ENCODE results near the gene SHISA5. TPM values are rescaled to one million over a fixed set of nuclear protein-coding genes. Genes with fewer than 3 reads are reported as not detected.
"Not testable (repeated sequence)": the region's sequence is repeated elsewhere in the genome, so short reads cannot be mapped to it uniquely, and the experiment has no call there.

Gene SHISA5
- total and polyA plus RNA-seq, 2 donors from 2014 or later = 157 to 214 TPM

GRCh38 chr3:48500656-48501055, 3.3 kb downstream of the SHISA5 start:
- Histone ChIP-seq H3K27ac (ENCODE audit: low read depth in 2 of 2, low read length in 2 of 2) (no peak overlapping the region), H3K9me3 (ENCODE audit: control insufficient read depth in 2 of 3, insufficient read depth in 1 of 3, low read length in 3 of 3) (no peaks in the 10 kb centered on the region), H3K4me1 (ENCODE audit: control insufficient read depth in 2 of 3, insufficient read depth in 2 of 3, low read depth in 1 of 3, low read length in 3 of 3) (peaks cover 0 to 15% (median 0%) of the 10 kb centered on the region in 3 donors), H3K36me3 (ENCODE audit: control insufficient read depth in 2 of 3, insufficient read depth in 3 of 3, low read length in 3 of 3) (no peaks in the 10 kb centered on the region), H3K27me3 (ENCODE audit: control insufficient read depth, insufficient read depth, low read length) (no peaks in the 10 kb centered on the region), H3K9ac (ENCODE audit: low read length in 3 of 3) (no peak overlapping the region), H3K4me3 (ENCODE audit: low read length in 3 of 3) (no peak overlapping the region)
- DNase-seq (peak in 1 of 5 donors; percentile 37), FAIRE-seq (no peak)
- no peak for TF ChIP-seq CTCF (IDR thresholded peaks at IDR 0.05; ENCODE audit: borderline replicate concordance, extremely low read depth, insufficient read depth)
- intact Hi-C loops (cut with DNase I) = loop anchor here (5.0 kb wide), 1 partner anchor 33 kb away; a partner anchor contains a TSS

- TF ChIP-seq CTCF (IDR thresholded peaks at IDR 0.05; ENCODE audit: borderline replicate concordance, extremely low read depth, insufficient read depth) = no peak
- H3K4me1 ChIP-seq (ENCODE audit: control insufficient read depth in 2 of 3, insufficient read depth in 2 of 3, low read depth in 1 of 3, low read length in 3 of 3) = no peaks in the 10 kb centered on the region
- H3K27me3 ChIP-seq (ENCODE audit: control insufficient read depth, insufficient read depth, low read length) = no peaks in the 10 kb centered on the region
- no peak overlapping the region for H3K4me3 ChIP-seq (ENCODE audit: low read length in 3 of 3)
- no peak overlapping the region for H3K27ac ChIP-seq (ENCODE audit: low read depth in 2 of 2, low read length in 2 of 2)
- no peaks in the 10 kb centered on the region for H3K9me3 ChIP-seq (ENCODE audit: control insufficient read depth in 2 of 3, insufficient read depth in 1 of 3, low read length in 3 of 3)
- intact Hi-C loops (cut with DNase I) = no loop called here
- FAIRE-seq (no peak), DNase-seq (peak in 1 of 5 donors; percentile 29)
- no peaks in the 10 kb centered on the region for H3K36me3 ChIP-seq (ENCODE audit: control insufficient read depth in 2 of 3, insufficient read depth in 3 of 3, low read length in 3 of 3)
- H3K9ac ChIP-seq (ENCODE audit: low read length in 3 of 3) = no peak overlapping the region
These were observed 10.8 kb downstream of the SHISA5 start for GRCh38 chr3:48493203-48493501.

GRCh38 chr3:48492461-48493202, 11.3 kb downstream of the SHISA5 start:
- Histone ChIP-seq H3K27me3 (ENCODE audit: control insufficient read depth, insufficient read depth, low read length) (no peaks in the 10 kb centered on the region), H3K4me1 (ENCODE audit: control insufficient read depth in 2 of 3, insufficient read depth in 2 of 3, low read depth in 1 of 3, low read length in 3 of 3) (no peaks in the 10 kb centered on the region), H3K36me3 (ENCODE audit: control insufficient read depth in 2 of 3, insufficient read depth in 3 of 3, low read length in 3 of 3) (no peaks in the 10 kb centered on the region), H3K27ac (ENCODE audit: low read depth in 2 of 2, low read length in 2 of 2) (no peak overlapping the region), H3K9me3 (ENCODE audit: control insufficient read depth in 2 of 3, insufficient read depth in 1 of 3, low read length in 3 of 3) (no peaks in the 10 kb centered on the region), H3K9ac (ENCODE audit: low read length in 3 of 3) (no peak overlapping the region), H3K4me3 (ENCODE audit: low read length in 3 of 3) (no peak overlapping the region)
- TF ChIP-seq CTCF (IDR thresholded peaks at IDR 0.05; ENCODE audit: borderline replicate concordance, extremely low read depth, insufficient read depth) = no peak
- DNase-seq = peak in 1 of 5 donors; percentile 3
- intact Hi-C loops (cut with DNase I) = no loop called here
- no peak for FAIRE-seq

- Histone ChIP-seq H3K9me3 (ENCODE audit: control insufficient read depth in 2 of 3, insufficient read depth in 1 of 3, low read length in 3 of 3) (no peaks in the 10 kb centered on the region), H3K9ac (ENCODE audit: low read length in 3 of 3) (no peak overlapping the region), H3K27me3 (ENCODE audit: control insufficient read depth, insufficient read depth, low read length) (no peaks in the 10 kb centered on the region), H3K4me3 (ENCODE audit: low read length in 3 of 3) (no peak overlapping the region), H3K27ac (ENCODE audit: low read depth in 2 of 2, low read length in 2 of 2) (no peak overlapping the region), H3K4me1 (ENCODE audit: control insufficient read depth in 2 of 3, insufficient read depth in 2 of 3, low read depth in 1 of 3, low read length in 3 of 3) (no peaks in the 10 kb centered on the region), H3K36me3 (ENCODE audit: control insufficient read depth in 2 of 3, insufficient read depth in 3 of 3, low read length in 3 of 3) (no peaks in the 10 kb centered on the region)
- FAIRE-seq (no peak), DNase-seq (no peak)
- no peak for TF ChIP-seq CTCF (IDR thresholded peaks at IDR 0.05; ENCODE audit: borderline replicate concordance, extremely low read depth, insufficient read depth)
- intact Hi-C loops (cut with DNase I) = no loop called here
These were observed 17.0 kb downstream of the SHISA5 start for GRCh38 chr3:48486952-48487351.

GRCh38 chr3:48482822-48483221, 21.2 kb downstream of the SHISA5 start:
- H3K27ac ChIP-seq (ENCODE audit: low read depth in 2 of 2, low read length in 2 of 2); DNase-seq; H3K4me3 ChIP-seq (ENCODE audit: low read length in 3 of 3); H3K27me3 ChIP-seq (ENCODE audit: control insufficient read depth, insufficient read depth, low read length); FAIRE-seq; intact Hi-C loops (cut with DNase I); H3K4me1 ChIP-seq (ENCODE audit: control insufficient read depth in 2 of 3, insufficient read depth in 2 of 3, low read depth in 1 of 3, low read length in 3 of 3); H3K9me3 ChIP-seq (ENCODE audit: control insufficient read depth in 2 of 3, insufficient read depth in 1 of 3, low read length in 3 of 3); H3K36me3 ChIP-seq (ENCODE audit: control insufficient read depth in 2 of 3, insufficient read depth in 3 of 3, low read length in 3 of 3); H3K9ac ChIP-seq (ENCODE audit: low read length in 3 of 3): not testable (repeated sequence)
